KOPT-K1 (cell line): Measurements from ENCODE around the gene FCN1.

Experiments used
- H3K27ac ChIP-seq: fragments of 200-600 bp; sonication (generic); 2 replicates; pipeline ENCODE4 v1.5.1; 2016; ENCODE audit warnings: antibody characterized with exemption, mild to moderate bottlenecking, low read depth, low read length; ENCODE audit not compliant: poor library complexity, severe bottlenecking
- H3K36me3 ChIP-seq: fragments of 200-600 bp; sonication (generic); 2 replicates; pipeline ENCODE4 v1.5.1; 2017; ENCODE audit warnings: antibody characterized with exemption, mild to moderate bottlenecking, low read length, moderate library complexity; ENCODE audit not compliant: insufficient read depth
- H3K9me3 ChIP-seq: fragments of 200-600 bp; sonication (generic); 2 replicates; pipeline ENCODE4 v1.5.1; 2017; ENCODE audit warnings: antibody characterized with exemption, low read length, mild to moderate bottlenecking; ENCODE audit not compliant: insufficient read depth, poor library complexity, severe bottlenecking

Gene FCN1

DNA sequence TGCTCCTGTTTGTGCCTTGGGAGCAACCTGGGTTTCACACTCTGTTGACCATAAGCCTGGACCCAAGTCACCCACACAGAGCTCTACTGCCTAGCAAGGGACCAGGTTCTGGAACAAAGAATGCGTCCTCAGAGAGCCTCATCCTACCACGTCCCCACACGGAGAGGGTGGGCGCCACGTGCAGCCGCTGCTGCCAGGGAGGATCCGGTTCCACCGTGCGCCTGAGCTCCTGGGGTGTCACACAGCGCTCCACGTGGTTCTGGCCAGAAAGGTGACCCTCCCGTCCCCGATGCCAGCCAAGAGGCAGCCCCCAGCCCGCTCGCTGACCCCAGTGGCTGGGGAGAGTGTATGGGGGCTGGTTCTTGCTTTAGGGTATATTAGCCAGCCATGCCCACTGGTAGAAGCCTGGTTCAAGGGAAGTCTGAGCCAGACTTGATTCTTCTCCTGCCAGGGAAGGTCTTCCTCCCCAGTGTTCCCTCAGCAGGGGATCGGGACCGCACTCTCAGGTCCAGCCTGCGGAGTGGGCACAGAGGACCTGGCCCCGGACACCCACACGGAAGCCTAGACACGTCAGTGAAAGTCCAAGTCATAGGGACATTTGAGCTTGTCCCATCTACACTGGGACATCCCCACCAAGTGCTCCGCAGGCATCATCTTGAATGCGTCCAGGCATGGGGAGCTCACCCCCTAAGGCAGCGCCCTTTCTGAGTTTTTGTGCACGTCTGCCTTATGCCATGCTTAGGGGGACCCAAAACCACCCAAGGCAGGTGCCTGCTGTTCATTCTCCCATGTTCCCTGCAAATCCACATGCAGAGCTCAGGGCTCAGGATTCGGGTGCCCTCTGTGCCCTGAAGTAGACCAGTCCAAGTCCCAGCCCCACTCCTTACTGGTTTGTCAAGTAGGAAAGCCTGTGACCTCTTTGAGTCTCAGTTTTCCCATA, 2.4 kb downstream of the FCN1 start:
- H3K27ac ChIP-seq = no peak overlapping the region
- no peaks in the 10 kb centered on the region for H3K36me3 ChIP-seq
- H3K9me3 ChIP-seq = peaks cover 14% of the 10 kb centered on the region

DNA sequence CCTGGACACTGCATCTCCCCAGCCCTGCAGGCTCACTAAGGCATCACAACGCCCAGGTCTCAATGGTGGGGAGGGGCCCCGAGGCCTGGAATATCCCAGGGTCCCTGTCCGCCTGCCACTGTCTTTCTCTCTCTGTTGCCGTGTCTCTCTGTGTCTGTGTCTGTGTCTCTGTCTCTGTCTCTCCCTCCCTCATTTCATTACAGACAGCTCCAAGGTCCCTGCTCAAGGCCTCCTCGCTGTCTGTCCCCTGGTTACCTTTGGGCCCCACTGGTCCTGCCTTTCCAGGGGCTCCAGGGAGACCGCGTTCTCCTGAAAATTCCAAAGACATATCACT, 3.2 kb downstream of the FCN1 start:
- Histone ChIP-seq H3K27ac (no peak overlapping the region), H3K9me3 (peaks cover 9% of the 10 kb centered on the region), H3K36me3 (no peaks in the 10 kb centered on the region)

- H3K36me3 ChIP-seq = no peaks in the 10 kb centered on the region
- no peak overlapping the region for H3K27ac ChIP-seq
- peaks cover 3% of the 10 kb centered on the region for H3K9me3 ChIP-seq
These were observed 3.8 kb downstream of the FCN1 start for GRCh38 chr9:134913713-134914500.

- no peaks in the 10 kb centered on the region for H3K36me3 ChIP-seq
- H3K27ac ChIP-seq = no peak overlapping the region
- H3K9me3 ChIP-seq = no peaks in the 10 kb centered on the region
These were observed 4.5 kb downstream of the FCN1 start for GRCh38 chr9:134913041-134913712.

- Histone ChIP-seq H3K36me3 (no peaks in the 10 kb centered on the region), H3K27ac (no peak overlapping the region), H3K9me3 (no peaks in the 10 kb centered on the region)
These were observed 5.4 kb downstream of the FCN1 start for GRCh38 chr9:134912126-134912840.

DNA sequence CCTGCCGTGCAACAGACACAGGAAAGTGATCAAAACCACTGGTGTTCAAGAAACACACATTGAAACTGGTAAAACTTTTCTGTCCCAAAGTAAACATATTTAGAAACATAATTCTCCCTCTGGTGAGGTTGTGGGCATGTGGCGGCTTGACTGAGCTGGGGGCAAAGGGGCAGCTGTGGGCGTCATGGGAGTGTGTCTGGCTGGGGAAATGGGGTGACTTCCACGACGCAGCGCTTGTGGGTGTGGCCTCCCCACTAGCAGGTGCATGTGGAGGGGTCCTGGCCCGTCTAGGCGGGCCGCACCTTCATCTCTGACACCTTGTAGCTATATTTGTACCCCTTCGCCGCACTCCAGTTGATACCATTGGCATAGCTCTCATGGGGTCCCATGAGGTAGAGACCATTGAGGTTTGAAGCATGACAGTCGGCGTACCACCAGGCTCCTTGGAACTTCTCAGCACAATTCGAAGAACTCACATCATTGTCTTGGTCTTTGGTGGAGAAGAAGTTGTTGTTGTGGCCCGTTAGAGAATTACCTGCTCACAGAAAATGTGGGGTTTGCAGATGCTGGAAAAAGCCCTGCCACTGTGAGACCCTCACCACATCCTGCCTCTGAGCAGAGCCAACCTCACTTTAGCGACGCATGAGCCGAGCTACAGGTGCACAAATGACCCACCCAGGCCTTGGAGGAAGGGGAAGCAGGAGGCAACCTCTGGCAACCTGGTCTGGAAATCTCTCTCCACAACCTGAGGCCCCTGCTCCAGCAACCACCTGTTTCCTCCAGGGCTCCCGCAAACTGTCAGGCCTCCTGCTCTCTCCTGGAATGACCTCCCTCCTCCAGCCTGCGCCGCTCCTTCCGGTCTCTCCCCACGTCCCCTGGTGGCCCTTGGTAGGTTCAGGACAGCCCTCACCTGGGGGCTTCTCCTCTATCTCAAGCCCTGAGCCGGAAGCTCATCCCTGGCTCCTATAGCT, 7.9 kb downstream of the FCN1 start:
- Histone ChIP-seq H3K9me3 (no peaks in the 10 kb centered on the region), H3K27ac (no peak overlapping the region), H3K36me3 (no peaks in the 10 kb centered on the region)

DNA sequence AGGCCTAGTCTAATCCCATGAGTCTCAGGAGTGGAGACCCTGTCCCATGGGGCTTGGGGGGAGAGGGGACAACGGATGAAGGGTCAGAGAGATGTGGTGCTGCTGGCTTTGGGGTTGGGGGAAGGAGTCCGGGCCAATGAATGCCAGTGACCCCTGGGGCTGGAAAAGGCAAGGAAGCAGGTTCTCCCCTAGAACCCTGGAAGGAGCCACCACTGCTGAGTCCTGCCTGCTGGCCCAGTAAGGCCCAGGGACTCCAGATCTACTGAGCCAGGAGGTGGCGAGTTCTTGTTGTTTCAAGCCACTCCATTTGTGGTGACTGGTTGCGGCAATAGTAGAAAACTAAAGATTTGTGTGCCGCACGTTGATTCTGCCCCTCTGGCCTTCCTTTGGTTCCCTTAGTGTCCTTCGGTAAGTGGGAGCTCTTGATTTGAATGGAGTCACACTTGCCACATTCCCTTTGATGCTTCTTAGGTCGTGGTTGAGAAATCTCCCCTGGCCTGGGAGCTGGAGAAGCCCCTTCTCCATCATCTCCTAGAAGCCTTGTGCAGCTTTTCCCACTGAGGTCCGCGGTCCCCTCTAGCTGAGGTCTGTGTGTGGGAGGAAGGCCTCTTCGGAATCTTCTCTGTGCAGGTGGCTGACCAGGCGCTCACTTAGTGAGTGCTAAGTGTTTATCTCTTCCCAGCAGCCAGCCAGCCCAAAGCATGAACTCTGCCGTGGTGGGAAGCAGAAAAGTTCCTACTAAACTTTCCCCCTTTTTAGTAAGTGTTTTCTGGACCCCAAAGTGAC, 9.0 kb downstream of the FCN1 start:
- Histone ChIP-seq H3K9me3 (no peaks in the 10 kb centered on the region), H3K27ac (no peak overlapping the region), H3K36me3 (no peaks in the 10 kb centered on the region)

DNA sequence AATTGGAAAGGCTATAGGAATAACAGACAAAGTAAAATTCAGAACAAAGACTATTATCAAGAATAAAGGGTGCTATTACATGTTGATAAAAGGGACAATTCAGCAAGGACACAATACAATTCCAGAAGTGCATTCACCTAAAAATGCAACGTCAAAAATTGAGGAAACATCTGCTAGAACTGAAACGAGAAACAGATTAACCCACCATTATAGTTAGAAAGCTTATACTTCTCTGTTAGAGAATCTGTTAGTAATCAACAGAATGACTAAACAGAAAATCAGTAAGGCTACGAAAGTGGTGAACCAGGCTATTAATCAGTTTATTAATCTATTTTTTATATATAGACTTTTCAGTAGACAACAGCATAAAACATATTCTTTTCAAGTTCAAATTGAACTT, 14.8 kb downstream of the FCN1 start:
- no peaks in the 10 kb centered on the region for H3K36me3 ChIP-seq

DNA sequence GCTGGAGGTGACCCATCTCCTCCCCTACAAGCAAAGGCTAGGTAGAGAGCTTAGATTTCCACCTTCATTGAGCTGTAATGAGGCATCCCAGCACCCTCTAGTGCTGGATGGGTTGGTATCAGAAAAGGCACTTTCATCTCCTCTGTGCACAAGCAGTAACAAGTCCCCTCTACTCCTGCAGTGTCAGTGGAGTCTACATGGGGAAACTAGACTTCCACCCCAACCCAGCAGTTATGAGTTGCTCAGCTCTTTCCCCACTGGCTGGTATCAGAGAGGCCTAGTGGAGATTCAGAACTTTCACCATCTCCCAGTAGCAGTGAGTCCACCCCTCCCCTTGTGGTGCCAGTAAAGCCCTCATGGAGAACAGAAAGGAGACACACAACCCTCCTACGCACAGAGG, 17.9 kb downstream of the FCN1 start:
- Histone ChIP-seq H3K9me3 (no peaks in the 10 kb centered on the region), H3K27ac (no peak overlapping the region), H3K36me3 (no peaks in the 10 kb centered on the region)

More for the DNA sequence above, 14.8 kb downstream of the FCN1 start:
- H3K9me3 ChIP-seq = no peaks in the 10 kb centered on the region
- H3K27ac ChIP-seq = no peak overlapping the region

DNA sequence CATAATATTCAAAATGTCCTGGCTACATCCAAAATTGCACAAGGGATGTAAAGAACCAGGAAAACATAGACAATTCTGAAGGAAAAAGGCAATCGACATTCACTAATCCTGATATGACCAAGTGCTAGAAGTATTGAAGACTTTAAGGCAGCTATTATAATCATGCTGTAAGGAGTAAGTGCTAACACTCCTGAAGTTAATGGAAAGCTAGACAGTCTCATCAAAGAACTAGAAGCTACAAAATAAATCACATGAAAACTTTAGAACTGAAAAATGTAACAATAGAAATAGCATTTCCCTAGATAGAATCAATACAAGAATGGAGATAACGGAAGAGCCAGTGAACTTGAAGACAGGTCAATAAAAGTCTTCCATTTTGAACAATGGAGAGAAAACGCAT, 18.5 kb downstream of the FCN1 start:
- Histone ChIP-seq H3K36me3 (no peaks in the 10 kb centered on the region), H3K27ac (no peak overlapping the region)

DNA sequence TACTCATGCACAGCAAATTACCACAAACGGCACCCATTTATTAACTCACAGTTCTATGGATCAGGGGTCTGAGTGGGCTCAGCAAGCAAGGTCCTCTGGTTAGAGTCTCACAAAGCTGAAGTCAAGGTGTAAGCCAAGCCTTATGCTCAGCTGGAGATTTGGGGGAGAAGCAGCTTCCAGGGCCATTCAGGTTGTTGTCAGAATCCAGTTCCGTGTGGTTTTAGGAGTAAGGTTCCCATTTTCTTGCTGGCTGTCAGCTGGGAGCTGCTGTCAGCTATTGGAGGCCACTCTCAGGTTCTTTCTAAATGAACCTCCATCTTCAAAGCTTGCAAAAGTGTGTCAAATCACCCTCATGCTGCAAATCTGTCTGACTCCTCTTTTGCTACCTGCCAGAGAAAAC, 19.4 kb downstream of the FCN1 start:
- Histone ChIP-seq H3K9me3 (no peaks in the 10 kb centered on the region), H3K36me3 (no peaks in the 10 kb centered on the region), H3K27ac (no peak overlapping the region)

More for the DNA sequence above, 18.5 kb downstream of the FCN1 start:
- no peaks in the 10 kb centered on the region for H3K9me3 ChIP-seq

DNA sequence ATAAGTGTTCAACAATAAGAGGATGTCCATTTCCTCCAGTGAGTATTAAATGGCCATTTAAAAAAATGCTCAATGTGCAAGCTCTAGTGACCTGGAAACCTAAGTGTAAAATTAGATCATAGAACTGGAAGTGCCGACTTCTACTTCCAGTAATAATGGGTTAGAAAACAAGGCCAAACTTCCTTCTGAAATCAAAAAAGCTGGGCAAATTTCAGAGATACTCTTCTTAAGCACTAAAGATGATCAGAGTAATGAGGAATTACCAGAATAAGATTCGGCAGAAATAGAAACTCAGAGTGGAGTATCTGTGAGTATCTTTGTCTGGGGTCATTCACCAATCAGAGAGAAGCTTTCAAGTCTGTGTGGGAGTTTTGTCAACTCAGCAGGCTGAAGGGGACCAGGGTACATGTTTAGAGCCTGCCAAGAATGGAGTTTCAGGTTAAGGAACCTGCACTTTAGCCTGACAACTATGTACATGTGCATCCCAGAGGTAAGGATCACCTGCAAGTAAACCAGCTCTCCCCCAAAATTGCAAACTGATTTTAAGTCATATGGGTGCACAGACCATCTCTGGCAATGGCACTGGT, 20.0 kb downstream of the FCN1 start:
- H3K9me3 ChIP-seq = no peaks in the 10 kb centered on the region

More for the DNA sequence above, 20.0 kb downstream of the FCN1 start:
- H3K27ac ChIP-seq = no peak overlapping the region
- no peaks in the 10 kb centered on the region for H3K36me3 ChIP-seq
